Stimulated activated CD4-positive, alpha-beta T cell treated with anti-CD3 and anti-CD28 coated beads, Interleukin-12 subunit alpha, Interleukin-12 subunit beta, amount 100 ng/mL, for 24 hours (primary cell): ENCODE results near the gene COQ2.
"Not testable (repeated sequence)": the region's sequence is repeated elsewhere in the genome, so short reads cannot be mapped to it uniquely, and the experiment has no call there.

Experiments used
- DNase-seq, 2 experiments: peaks; one replicate each; pipeline ENCODE4 v3.0.0-alpha.2; 2020; ENCODE audit warnings: low read depth in 2 of 2

The COQ2 gene

GRCh38 chr4:83285055-83285407, 433 bp upstream of the COQ2 start:
- DNase-seq = no peak

GRCh38 chr4:83283181-83283580, 1.4 kb downstream of the COQ2 start:
- no peak for DNase-seq

- DNase-seq = peak; percentile 13 to 30
Measured at GRCh38 chr4:83282049-83282535, 2.5 kb downstream of the COQ2 start.

DNA sequence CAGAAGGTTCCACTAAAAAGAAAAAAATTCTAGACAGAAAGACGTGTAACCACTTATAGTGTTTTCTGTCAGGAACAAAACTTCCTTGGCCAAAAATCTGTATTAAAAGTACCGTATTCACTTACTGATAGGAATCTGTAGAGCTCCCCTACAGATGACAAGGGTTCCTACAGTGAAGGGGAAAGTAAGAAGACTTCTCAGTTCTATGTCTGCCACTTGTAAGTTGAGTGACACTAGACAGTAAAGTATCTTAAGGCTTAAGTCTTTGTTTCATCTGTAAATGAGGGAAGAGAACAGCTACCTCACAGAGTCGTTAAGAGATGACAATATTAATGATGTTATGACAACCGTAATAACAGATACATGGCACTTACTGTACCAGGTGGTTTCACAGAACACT, 3.3 kb downstream of the COQ2 start:
- DNase-seq = no peak

DNA sequence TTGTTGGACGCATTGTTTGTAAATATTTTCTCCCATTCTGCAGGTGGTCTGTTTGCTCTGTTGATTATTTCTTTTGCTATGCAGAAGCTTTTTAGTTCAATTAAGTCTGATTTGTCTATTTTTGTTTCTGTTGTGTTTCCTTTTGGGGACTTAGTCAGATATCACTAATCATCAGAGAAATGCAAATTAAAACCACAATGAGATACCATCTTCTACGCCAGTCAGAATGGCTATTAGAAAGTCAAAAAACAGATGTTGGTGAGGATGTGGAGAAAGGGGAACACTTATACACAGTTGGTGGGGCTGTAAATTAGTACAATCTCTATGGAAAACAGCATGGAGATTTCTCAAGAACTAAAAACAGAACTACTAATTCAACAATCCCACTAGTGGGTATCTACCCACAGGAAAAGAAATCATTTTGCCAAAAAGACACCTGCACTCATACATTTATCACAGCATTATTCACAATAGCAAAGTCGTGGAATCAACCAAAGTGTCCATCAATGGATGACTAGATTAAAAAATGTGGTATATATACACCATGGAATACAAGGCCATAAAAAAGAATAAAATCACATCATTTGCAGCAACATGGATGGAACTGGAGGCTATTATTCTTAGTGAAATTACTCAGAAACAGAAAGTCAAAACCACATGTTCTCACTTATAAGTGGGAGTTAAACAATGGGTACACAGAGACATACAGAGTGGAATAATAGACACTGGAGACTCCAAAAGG, 8.1 kb downstream of the COQ2 start:
- DNase-seq = no peak

- not testable (repeated sequence) for DNase-seq
Measured at GRCh38 chr4:83273926-83274325, 10.7 kb downstream of the COQ2 start.

DNA sequence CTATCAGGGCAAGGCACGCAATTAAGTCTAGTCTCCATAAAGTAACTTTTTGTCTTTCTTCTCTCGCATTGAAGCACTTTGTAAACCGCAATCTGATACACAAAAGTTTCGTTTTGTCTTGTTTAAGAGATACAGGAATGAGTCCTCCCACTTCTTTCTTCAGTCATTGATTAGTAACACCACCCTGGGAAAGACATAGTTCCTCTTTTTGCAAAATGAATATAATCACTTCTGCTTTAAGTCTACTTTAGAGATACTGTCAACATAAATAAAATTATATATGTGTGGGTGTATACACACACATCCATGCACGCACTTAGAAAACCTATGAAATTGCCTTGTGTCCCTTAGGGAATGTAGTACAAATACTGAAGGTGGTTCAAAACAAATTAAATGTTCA, 11.7 kb downstream of the COQ2 start:
- DNase-seq = no peak

DNA sequence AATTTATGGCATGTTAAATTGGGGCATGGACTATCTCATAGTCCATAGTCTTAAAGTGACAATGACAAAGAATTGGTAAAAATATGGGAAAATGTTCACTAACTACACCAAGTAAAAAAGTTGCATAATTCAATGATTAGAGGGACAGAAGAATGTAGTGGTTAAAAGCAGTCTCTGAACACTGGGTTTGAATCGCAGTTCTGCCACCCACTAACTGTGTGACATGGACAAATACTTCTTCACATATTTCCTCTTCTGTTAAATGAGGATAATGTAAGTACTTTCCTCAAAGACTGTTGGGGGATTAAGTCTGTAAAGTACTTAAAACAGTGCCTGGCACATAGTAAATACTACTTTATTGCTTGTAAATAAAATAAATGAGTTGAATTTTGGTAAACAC, 15.3 kb downstream of the COQ2 start:
- no peak for DNase-seq

DNA sequence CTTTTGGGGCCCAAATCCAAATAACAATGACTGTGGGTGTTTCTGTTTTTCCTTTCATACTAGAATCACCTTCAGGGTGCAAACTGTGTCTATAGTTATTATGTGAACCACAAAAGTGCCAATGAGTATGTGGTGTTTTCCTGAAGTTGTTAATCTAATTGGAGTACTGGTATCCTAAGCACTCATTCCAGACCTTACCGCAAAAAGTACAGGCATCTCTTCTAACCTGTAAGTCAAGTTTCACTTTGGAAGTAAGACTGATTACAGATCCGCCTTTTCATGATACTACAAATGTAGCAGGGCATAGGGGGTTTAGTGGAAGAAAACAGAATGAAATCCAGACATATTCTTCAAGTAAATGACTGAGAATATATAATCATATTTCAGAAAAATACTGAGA, 16.1 kb downstream of the COQ2 start:
- DNase-seq = no peak

GRCh38 chr4:83267830-83268475, 16.6 kb downstream of the COQ2 start:
- DNase-seq = no peak

DNA sequence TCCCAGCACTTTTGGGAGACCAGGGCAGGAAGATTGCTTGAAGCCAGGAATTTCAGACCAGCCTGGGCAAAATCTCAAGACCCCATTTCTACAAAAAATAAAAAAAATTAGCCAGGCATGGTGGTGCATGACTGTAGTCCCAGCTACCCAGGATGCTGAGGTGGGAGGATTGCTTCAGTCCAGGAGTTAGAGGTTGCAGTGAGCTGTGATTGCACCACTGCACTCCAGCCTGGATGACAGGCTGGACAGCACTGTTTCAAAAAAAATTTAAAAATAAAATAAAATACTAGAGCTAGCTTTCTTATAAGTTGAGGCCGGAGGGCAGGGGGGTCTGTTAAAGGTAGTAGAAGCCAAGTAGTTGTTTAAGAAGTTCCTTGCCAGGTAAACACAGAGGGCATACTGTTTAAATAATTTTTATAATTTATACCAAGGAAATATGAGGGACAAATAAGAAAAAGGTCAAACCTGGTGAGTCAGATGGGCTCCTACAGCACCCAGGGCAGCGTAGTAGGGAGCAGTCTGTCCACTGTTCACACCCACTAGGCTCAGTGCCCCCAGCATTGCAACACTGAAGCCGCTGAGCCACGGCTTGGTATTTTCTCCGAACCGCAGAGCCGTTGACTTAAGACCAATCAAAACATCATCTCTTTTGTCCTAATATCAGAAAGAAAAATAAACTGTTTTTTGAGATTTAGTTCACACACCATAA, 17.3 kb downstream of the COQ2 start:
- DNase-seq = no peak

- DNase-seq = no peak
Measured at GRCh38 chr4:83266689-83267088, 17.9 kb downstream of the COQ2 start.

DNA sequence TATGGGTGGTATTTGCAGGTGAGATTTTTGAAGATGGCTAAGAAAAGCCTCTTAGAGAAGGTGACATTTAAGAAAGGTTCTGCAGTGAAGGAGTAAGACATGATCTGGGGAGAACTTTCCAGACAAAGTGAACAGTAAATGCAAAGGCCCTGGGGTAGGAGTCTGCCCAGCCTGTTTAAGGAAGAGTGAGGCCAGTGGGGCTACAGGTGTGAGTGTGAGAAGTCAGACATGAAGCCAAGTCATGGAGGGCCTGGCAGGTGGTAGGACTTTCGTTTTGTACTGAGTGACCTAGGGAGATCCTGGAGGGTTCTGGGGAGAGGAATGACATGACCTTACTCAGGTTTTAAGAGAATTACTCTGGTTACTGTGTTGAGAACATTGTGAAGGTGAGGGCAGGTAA, 21.5 kb downstream of the COQ2 start:
- no peak for DNase-seq

- DNase-seq = no peak
Measured at GRCh38 chr4:83262682-83263081, 21.9 kb downstream of the COQ2 start.

- no peak for DNase-seq
Measured at GRCh38 chr4:83261307-83261706, 23.3 kb downstream of the COQ2 start.

DNA sequence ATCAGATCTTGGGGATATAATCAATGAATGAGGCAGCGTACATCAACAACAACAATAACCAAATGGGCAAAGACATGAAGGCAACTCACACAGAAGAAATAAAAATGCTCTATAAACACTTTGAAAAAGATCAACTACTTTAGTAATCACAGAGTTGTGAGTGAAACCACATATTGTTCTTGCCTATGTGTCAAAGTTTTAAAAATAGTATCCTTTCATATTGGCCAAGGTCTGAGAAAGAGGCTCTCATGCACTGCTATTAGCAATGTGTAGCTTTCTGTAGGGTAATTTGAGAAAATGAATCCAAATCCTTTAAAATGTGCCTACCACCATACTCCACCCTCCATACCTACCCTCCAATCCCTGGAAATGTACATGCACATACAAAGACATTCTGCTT, 25.0 kb downstream of the COQ2 start:
- no peak for DNase-seq

DNA sequence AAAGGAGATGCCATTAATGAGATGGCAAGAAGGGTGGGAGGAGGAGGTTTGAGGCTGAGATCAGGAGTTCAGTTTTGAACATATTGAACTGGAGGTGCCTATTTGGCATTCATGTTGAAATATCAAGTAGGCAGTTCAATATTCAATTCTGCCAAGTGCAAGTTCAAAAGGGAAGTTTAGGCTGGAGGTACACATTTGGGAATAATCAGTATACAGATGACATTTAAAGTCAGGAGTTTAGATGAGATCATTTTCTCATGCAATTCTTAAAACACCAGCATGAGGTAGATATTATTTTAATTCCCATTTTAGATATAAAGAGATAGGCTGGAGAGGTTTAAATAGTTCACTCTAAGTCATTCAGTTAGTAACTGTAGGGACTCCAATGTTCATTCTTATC, 26.1 kb downstream of the COQ2 start:
- no peak for DNase-seq

DNA sequence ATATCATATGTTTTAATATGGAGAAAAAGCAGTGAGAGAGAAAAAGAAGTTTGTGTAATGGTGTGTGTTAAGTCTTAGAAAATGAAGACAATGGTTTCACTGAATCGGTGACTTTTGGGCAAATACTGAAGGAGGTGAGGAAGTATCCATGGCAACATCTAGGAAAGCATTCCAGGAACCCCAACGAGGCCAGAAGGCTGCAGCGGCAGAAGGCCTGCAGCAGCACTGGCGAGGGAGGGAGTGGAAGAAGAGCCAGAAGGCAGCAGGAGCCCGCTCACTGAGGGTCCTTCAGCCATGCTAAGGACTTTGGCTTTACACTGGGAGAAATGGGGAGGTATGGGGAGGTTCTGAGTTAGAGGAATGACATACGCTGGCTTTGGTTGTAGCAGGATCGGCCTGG, 26.8 kb downstream of the COQ2 start:
- DNase-seq = no peak

GRCh38 chr4:83255584-83255983, 29.0 kb downstream of the COQ2 start:
- no peak for DNase-seq

- DNase-seq = peak; percentile 31 to 52
Measured at GRCh38 chr4:83252782-83253405, 31.7 kb downstream of the COQ2 start.

- no peak for DNase-seq
Measured at GRCh38 chr4:83251447-83251830, 33.2 kb downstream of the COQ2 start.

DNA sequence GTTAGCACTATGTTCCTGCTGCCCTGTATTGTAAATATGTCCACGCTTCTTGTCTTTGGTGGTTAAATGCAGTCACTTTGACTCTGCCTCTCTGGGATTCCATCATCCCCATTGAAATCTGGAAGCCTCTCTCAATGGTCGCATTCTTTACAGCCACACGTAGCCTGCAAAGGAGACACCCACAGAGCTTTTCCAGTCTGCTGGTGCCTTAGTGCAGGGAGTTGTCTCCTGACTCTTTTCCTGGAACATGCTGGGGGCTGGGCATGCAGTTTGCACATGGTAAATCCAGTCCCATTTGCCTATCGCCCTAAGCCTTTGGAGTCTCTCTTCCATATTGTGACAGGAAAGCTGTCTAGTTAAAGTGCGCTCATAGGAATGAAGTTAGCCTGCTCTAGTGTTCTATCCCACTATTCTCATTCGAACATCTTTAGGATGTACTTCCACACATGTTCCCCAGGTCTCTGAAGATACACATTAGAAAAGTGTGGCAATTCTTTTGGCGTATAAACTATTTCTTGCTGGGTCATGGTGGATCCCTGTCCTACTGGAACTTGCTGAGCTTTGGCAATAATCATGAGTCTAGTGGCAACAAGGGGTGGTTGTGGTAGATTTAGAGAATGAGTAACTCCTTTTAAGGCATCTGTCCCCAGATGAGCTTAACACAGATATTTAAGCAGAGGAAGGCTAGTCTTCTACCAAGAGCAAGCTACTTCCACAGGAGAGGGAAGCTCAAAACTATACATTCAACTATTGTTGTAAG, 33.7 kb downstream of the COQ2 start:
- no peak for DNase-seq
